Central memory CD8-positive, alpha-beta T cell (primary cell): Measurements from ENCODE around the gene HOXC5.

Experiments
- ATAC-seq: fragments of 150-1000 bp; cut with Tn5 transposase; replicated peaks from 2 replicates; pipeline ENCODE4 v1.10.0; 2022; ENCODE audit warnings: mild to moderate bottlenecking, moderate FRiP score, moderate number of reproducible peaks; ENCODE audit not compliant: poor library complexity, severe bottlenecking; ENCODE audit errors: extremely low read depth
- DNase-seq, 2 donors: peaks; one replicate each; pipeline ENCODE4 v3.0.0; 2021; ENCODE audit warnings: low spot score in 2 of 2
- H3K27ac Mint-ChIP-seq: one replicate; pipeline ENCODE4 v1.8.0; 2022; ENCODE audit warnings: low read depth, mild to moderate bottlenecking, moderate library complexity, mixed read lengths
- H3K27me3 Mint-ChIP-seq: one replicate; pipeline ENCODE4 v1.8.0; 2022; ENCODE audit warnings: mixed read lengths
- H3K36me3 Mint-ChIP-seq: one replicate; pipeline ENCODE4 v1.8.0; 2022; ENCODE audit warnings: mild to moderate bottlenecking, moderate library complexity, mixed read lengths; ENCODE audit not compliant: insufficient read depth
- H3K4me1 Mint-ChIP-seq: one replicate; pipeline ENCODE4 v1.8.0; 2022; ENCODE audit warnings: mixed read lengths
- H3K4me3 Mint-ChIP-seq: one replicate; pipeline ENCODE4 v1.8.0; 2022; ENCODE audit warnings: mild to moderate bottlenecking, moderate library complexity, mixed read lengths
- H3K9me3 Mint-ChIP-seq: one replicate; pipeline ENCODE4 v1.8.0; 2022; ENCODE audit warnings: mixed read lengths

The HOXC5 gene

GRCh38 chr12:54030889-54031471, 1.9 kb upstream of the HOXC5 start:
- DNase-seq (no peak), ATAC-seq (no peak)
- Mint-ChIP-seq H3K27me3 (peaks cover 96% of the 10 kb centered on the region), H3K9me3 (no peaks in the 10 kb centered on the region), H3K27ac (no peak overlapping the region), H3K36me3 (peaks cover 2% of the 10 kb centered on the region), H3K4me1 (peaks cover 25% of the 10 kb centered on the region), H3K4me3 (no peak overlapping the region)

GRCh38 chr12:54031480-54031879, 1.4 kb upstream of the HOXC5 start:
- Mint-ChIP-seq H3K9me3 (no peaks in the 10 kb centered on the region), H3K27me3 (peaks cover 96% of the 10 kb centered on the region), H3K4me3 (no peak overlapping the region), H3K27ac (no peak overlapping the region), H3K36me3 (peaks cover 2% of the 10 kb centered on the region), H3K4me1 (peaks cover 25% of the 10 kb centered on the region)
- no peak for DNase-seq
- ATAC-seq: no peak

GRCh38 chr12:54032086-54032619, 697 bp upstream of the HOXC5 start:
- peak overlapping the region; percentile 75 for H3K4me3 Mint-ChIP-seq

GRCh38 chr12:54033106-54033979, 493 bp downstream of the HOXC5 start:
- ATAC-seq: no peak
- H3K9me3 Mint-ChIP-seq: no peaks in the 10 kb centered on the region
- no peak for DNase-seq
- H3K27ac Mint-ChIP-seq: peak overlapping the region; percentile 72
- H3K27me3 Mint-ChIP-seq: peaks cover 96% of the 10 kb centered on the region
- peaks cover 25% of the 10 kb centered on the region for H3K4me1 Mint-ChIP-seq
- peak overlapping the region; percentile 75 for H3K4me3 Mint-ChIP-seq
- H3K36me3 Mint-ChIP-seq: peaks cover 2% of the 10 kb centered on the region

More at GRCh38 chr12:54032086-54032619, 697 bp upstream of the HOXC5 start:
- H3K27ac Mint-ChIP-seq: peak overlapping the region; percentile 72
- peaks cover 2% of the 10 kb centered on the region for H3K36me3 Mint-ChIP-seq
- no peaks in the 10 kb centered on the region for H3K9me3 Mint-ChIP-seq
- DNase-seq (no peak), ATAC-seq (no peak)
- H3K27me3 Mint-ChIP-seq: peaks cover 96% of the 10 kb centered on the region
- H3K4me1 Mint-ChIP-seq: peaks cover 25% of the 10 kb centered on the region

- Mint-ChIP-seq H3K4me1 (peaks cover 21% of the 10 kb centered on the region), H3K27ac (no peak overlapping the region), H3K27me3 (peaks cover 96% of the 10 kb centered on the region), H3K36me3 (peaks cover 2% of the 10 kb centered on the region), H3K4me3 (peak overlapping the region; percentile 75), H3K9me3 (no peaks in the 10 kb centered on the region)
- no peak for DNase-seq
- ATAC-seq: no peak
Observed at GRCh38 chr12:54033980-54034784, 1.3 kb downstream of the HOXC5 start.

GRCh38 chr12:54034785-54035310, 2.0 kb downstream of the HOXC5 start:
- H3K9me3 Mint-ChIP-seq: no peaks in the 10 kb centered on the region
- H3K4me1 Mint-ChIP-seq: peaks cover 21% of the 10 kb centered on the region
- H3K27ac Mint-ChIP-seq: no peak overlapping the region
- no peak for ATAC-seq
- H3K36me3 Mint-ChIP-seq: peaks cover 2% of the 10 kb centered on the region
- DNase-seq: no peak
- H3K27me3 Mint-ChIP-seq: peaks cover 96% of the 10 kb centered on the region
- H3K4me3 Mint-ChIP-seq: peak overlapping the region; percentile 43

GRCh38 chr12:54035568-54036264, 2.9 kb downstream of the HOXC5 start:
- Mint-ChIP-seq H3K4me1 (peaks cover 21% of the 10 kb centered on the region), H3K9me3 (no peaks in the 10 kb centered on the region), H3K27me3 (peaks cover 96% of the 10 kb centered on the region), H3K4me3 (no peak overlapping the region), H3K27ac (no peak overlapping the region), H3K36me3 (peaks cover 2% of the 10 kb centered on the region)
- DNase-seq (no peak), ATAC-seq (no peak)

- Mint-ChIP-seq H3K4me3 (no peak overlapping the region), H3K36me3 (no peaks in the 10 kb centered on the region), H3K9me3 (no peaks in the 10 kb centered on the region), H3K27ac (no peak overlapping the region), H3K4me1 (peaks cover 21% of the 10 kb centered on the region), H3K27me3 (peaks cover 95% of the 10 kb centered on the region)
- no peak for ATAC-seq
- DNase-seq: no peak
Observed at GRCh38 chr12:54036620-54037359, 3.9 kb downstream of the HOXC5 start.

- no peak for ATAC-seq
- H3K4me1 Mint-ChIP-seq: peaks cover 21% of the 10 kb centered on the region
- H3K27ac Mint-ChIP-seq: no peak overlapping the region
- no peaks in the 10 kb centered on the region for H3K9me3 Mint-ChIP-seq
- H3K36me3 Mint-ChIP-seq: no peaks in the 10 kb centered on the region
- no peak overlapping the region for H3K4me3 Mint-ChIP-seq
- no peak for DNase-seq
- H3K27me3 Mint-ChIP-seq: peaks cover 95% of the 10 kb centered on the region
Observed at GRCh38 chr12:54037360-54038283, 4.8 kb downstream of the HOXC5 start.

- DNase-seq (no peak), ATAC-seq (no peak)
- Mint-ChIP-seq H3K27me3 (peaks cover 95% of the 10 kb centered on the region), H3K27ac (no peak overlapping the region), H3K36me3 (no peaks in the 10 kb centered on the region), H3K4me1 (peaks cover 14% of the 10 kb centered on the region), H3K4me3 (no peak overlapping the region), H3K9me3 (no peaks in the 10 kb centered on the region)
Observed at GRCh38 chr12:54038284-54038870, 5.5 kb downstream of the HOXC5 start.
